ENCODE measurements around the gene NOTCH2. TPM values are rescaled to one million over a fixed set of nuclear protein-coding genes. Genes with fewer than 3 reads are reported as not detected.
A peak's percentile ranks its signal among the peaks of the same experiment; 100 is the strongest.
"Not testable (repeated sequence)": the region's sequence is repeated elsewhere in the genome, so short reads cannot be mapped to it uniquely, and the experiment has no call there.

NOTCH2 gene
- total RNA-seq, 6 donors from 2014 or later, result 71.0 to 119 (median 89.1) TPM

DNA sequence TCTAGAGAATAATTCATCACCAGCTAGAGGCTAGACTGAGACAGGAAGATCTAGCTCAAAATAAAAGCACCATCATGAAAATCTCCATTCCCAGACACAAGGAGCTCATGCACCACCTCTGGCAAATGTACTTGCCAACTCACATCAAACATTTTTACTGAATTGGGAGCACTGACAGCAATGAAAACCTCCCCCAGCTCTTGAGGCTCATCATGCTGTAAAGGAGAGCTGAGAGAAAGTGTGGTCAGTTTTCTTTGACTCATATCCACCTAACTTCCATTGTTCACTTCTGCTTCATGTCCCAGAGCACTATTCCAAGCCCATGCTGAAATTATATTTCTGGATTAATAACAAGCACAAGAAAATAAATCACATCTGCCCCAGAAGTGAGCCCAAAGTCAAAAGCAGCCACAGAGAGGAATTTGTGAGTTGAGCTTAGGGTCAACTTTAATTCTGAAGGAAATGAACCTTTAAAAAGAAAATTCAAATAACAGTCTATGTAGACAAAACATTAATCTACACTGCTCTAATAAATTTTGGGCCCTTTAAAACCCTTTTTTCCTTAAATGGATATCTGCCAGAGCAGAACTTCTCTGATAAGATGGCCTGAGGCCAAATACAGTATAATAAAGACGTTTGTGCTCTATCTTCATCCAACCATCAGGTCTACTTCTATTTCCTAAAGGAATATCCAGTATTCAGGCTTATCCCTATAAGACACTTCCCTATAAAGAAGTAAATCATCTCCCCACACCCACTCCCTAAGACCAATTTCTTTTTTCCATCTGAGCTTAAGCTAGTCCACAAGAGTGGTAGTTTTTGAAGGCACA is 87.3 kb downstream of the NOTCH2 start:
- DNase-seq (no peak), ATAC-seq (ENCODE audit: low FRiP score in 2 of 2) (peak in 1 of 2 donors; percentile 72)
- WGBS, 2 donors, result 30 to 38% methylated on average over 1 of the region's 1 CpG
- Histone ChIP-seq H3K4me3 (no peak overlapping the region), H3K27ac (no peak overlapping the region), H3K9me3 (no peaks in the 10 kb centered on the region), H3K36me3 (peaks cover 0 to 15% (median 5%) of the 10 kb centered on the region in 4 donors), H3K4me1 (peaks cover 9 to 22% (median 18%) of the 10 kb centered on the region in 4 donors), H3K27me3 (no peaks in the 10 kb centered on the region)
- TF ChIP-seq EP300 (IDR thresholded peaks at IDR 0.05) (no peak), POLR2AphosphoS5 (IDR thresholded peaks at IDR 0.05) (no peak), POLR2A (IDR thresholded peaks at IDR 0.05) (no peak)
- TF ChIP-seq, protein P1, sequence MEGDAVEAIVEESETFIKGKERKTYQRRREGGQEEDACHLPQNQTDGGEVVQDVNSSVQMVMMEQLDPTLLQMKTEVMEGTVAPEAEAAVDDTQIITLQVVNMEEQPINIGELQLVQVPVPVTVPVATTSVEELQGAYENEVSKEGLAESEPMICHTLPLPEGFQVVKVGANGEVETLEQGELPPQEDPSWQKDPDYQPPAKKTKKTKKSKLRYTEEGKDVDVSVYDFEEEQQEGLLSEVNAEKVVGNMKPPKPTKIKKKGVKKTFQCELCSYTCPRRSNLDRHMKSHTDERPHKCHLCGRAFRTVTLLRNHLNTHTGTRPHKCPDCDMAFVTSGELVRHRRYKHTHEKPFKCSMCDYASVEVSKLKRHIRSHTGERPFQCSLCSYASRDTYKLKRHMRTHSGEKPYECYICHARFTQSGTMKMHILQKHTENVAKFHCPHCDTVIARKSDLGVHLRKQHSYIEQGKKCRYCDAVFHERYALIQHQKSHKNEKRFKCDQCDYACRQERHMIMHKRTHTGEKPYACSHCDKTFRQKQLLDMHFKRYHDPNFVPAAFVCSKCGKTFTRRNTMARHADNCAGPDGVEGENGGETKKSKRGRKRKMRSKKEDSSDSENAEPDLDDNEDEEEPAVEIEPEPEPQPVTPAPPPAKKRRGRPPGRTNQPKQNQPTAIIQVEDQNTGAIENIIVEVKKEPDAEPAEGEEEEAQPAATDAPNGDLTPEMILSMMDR (IDR thresholded peaks at IDR 0.05), result no peak

DNA sequence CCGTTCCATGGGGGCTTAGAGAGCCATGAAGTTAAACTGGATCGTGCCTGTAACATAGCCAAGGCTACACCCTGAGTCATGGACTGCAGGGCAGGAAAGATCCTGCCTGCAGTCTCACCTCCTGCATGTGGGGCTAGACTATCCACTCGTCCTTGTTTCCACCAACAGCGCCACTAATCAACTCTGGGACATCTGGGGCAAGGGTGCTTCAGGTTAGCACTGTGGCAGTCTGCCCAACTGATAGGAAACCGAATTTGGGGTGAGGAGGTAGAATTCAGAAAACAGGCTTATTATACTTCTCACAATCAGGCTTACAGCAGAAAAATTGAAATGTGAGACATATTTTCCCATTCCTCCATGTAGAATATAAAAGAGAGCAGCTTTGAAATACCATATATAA is 88.0 kb downstream of the NOTCH2 start:
- TF ChIP-seq POLR2A (IDR thresholded peaks at IDR 0.05), result no peak
- no peak for TF ChIP-seq POLR2AphosphoS5 (IDR thresholded peaks at IDR 0.05)
- H3K27ac ChIP-seq, result no peak overlapping the region
- DNase-seq (no peak), ATAC-seq (ENCODE audit: low FRiP score in 2 of 2) (no peak)
- no peak overlapping the region for H3K4me3 ChIP-seq
- no peaks in the 10 kb centered on the region for H3K27me3 ChIP-seq
- 66 to 81% methylated on average over 5 of the region's 5 CpGs for WGBS, 2 donors
- peaks cover 7 to 20% (median 14%) of the 10 kb centered on the region in 4 donors for H3K4me1 ChIP-seq
- peaks cover 0 to 13% (median 3%) of the 10 kb centered on the region in 4 donors for H3K36me3 ChIP-seq
- H3K9me3 ChIP-seq, result no peaks in the 10 kb centered on the region

DNA sequence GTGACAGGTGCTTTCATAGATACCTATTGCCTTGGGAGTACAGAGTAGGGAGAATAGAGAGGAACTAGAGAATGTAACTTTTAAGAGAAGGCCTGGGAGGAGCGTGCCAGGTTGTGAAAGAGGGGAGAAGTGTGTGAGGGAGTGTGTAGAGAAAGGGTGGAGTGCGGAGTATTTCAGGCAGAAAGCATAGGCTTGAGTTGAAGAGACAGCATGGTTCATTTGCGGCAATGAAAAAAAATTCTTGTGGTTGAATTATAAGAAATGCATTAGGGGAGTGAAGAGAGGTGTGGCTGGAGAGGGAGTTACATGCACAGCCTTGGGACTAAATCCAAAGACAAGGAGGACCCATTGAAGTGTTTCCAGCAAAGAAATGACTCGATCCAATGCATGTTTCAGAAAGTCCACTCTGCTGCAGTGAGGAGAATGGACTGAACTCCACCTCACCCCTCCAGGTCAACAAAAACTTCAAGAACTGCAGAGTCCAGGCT is 91.4 kb downstream of the NOTCH2 start:
- 46 to 51% methylated on average over 4 of the region's 4 CpGs for WGBS, 2 donors
- H3K4me1 ChIP-seq, result peaks cover 7 to 24% (median 14%) of the 10 kb centered on the region in 4 donors
- H3K27me3 ChIP-seq, result no peaks in the 10 kb centered on the region
- TF ChIP-seq POLR2AphosphoS5 (IDR thresholded peaks at IDR 0.05) (no peak), EP300 (IDR thresholded peaks at IDR 0.05) (no peak), POLR2A (IDR thresholded peaks at IDR 0.05) (no peak)
- TF ChIP-seq, protein P1 (IDR thresholded peaks at IDR 0.05), result no peak
- H3K4me3 ChIP-seq, result no peak overlapping the region
- peak in 1 of 2 donors; percentile 57 for DNase-seq
- ATAC-seq (ENCODE audit: low FRiP score in 2 of 2), result peak; percentile 60 to 65
- H3K36me3 ChIP-seq, result no peaks in the 10 kb centered on the region
- no peaks in the 10 kb centered on the region for H3K9me3 ChIP-seq
- peak overlapping the region in 2 of 4 donors; percentile 28 to 35 for H3K27ac ChIP-seq

DNA sequence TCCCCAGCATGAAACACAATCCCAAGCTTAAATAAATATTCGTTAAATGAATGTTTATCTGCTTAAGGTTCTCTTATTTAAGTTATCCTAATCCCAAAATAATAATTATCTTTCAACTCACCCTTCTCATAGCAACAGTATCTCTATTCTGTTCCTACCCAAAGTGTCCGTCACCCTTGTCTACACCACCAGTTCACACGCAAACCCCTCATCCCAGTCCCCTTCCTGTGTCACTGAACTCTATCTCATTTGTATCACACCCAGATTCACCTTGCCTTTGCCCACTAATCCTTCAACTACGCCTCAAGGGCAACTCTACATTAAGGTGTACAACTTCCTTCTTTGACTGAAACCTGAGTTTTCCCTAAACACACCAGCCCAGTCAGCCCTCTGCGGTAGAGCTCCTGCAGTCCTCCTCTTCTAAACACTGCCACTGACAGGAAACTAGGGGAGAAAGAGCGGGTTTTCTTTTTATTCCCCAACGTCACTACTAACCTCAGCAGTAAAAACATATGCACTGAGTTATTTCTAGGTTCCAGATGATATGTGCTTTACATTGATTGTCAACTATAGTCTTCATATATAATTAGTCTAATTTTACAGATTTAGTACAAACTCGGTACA is 92.2 kb downstream of the NOTCH2 start:
- not testable (repeated sequence) for H3K36me3 ChIP-seq; DNase-seq; H3K27ac ChIP-seq; ATAC-seq (ENCODE audit: low FRiP score in 2 of 2); H3K9me3 ChIP-seq; H3K27me3 ChIP-seq; H3K4me3 ChIP-seq
- WGBS, 2 donors, result 85 to 87% methylated on average over 7 to 8 of the region's 8 CpGs
- H3K4me1 ChIP-seq, result peaks cover 7 to 24% (median 12%) of the 10 kb centered on the region in 4 donors

DNA sequence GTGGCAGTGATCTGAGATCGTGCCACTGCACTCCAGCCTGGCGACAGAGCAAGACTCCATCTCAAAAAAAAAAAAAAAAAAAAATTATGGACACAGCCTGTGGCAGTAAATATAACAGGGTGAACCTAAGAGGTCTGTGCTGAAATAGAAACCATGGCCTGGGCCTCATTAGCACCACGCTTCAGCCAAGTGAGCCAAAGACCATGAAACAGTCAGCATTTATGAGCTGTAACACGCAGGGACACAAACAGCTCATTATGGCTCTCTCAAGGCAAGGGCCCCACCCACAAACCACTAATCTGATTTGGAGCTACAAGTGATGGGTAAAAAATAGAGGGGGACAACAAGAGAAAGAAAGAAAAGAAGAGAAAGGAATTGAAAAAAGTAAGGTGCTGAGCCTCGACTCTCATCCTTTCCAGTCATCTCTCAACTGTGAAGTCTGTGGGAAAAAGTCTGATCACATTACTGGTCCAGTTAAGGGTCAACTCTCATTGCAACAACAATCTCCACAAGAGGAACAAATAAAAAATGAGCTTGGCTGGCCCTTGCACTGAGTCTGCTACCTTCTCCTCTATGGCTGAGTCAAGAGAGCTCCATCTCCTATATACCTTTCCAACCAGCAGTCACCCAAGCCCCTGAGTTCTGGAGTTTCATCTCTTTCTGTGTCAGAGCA is 93.7 kb downstream of the NOTCH2 start:
- not testable (repeated sequence) for DNase-seq, H3K36me3 ChIP-seq, H3K4me3 ChIP-seq, H3K9me3 ChIP-seq, H3K27ac ChIP-seq, H3K27me3 ChIP-seq
- 88 to 93% methylated on average over 5 of the region's 5 CpGs for WGBS, 2 donors
- H3K4me1 ChIP-seq, result peaks cover 7 to 14% (median 11%) of the 10 kb centered on the region in 4 donors
- ATAC-seq (ENCODE audit: low FRiP score in 2 of 2), result peak in 1 of 2 donors; percentile 49

DNA sequence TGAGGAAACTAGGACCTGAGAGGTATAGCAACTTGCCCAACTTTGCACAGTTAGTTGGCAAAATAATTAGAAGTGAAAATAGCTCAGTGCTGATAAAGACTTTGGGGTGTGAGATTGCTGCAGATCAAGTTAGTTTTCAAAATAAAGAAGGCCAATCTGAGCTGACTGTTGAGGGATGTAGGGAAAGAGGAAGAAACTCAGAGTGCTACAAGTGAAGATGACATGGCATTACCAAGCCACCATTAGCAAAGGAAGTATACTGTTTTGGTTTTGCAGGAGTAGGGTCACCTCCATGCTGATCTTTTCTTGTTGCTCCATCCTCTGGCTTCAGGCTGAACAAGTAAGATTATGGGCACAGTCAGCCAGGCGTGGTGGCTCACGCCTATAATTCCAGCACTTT is 94.5 kb downstream of the NOTCH2 start:
- no peak for DNase-seq
- Histone ChIP-seq H3K9me3 (no peaks in the 10 kb centered on the region), H3K4me3 (no peak overlapping the region), H3K27ac (no peak overlapping the region), H3K4me1 (peaks cover 7 to 14% (median 11%) of the 10 kb centered on the region in 4 donors), H3K36me3 (peaks cover 0 to 6% (median 0%) of the 10 kb centered on the region in 4 donors), H3K27me3 (no peaks in the 10 kb centered on the region)
- TF ChIP-seq EP300 (IDR thresholded peaks at IDR 0.05), result no peak
- no peak for TF ChIP-seq POLR2AphosphoS5 (IDR thresholded peaks at IDR 0.05)
- TF ChIP-seq, protein P1 (IDR thresholded peaks at IDR 0.05), result no peak
- no peak for TF ChIP-seq POLR2A (IDR thresholded peaks at IDR 0.05)
- 100% methylated on average over 2 of the region's 2 CpGs for WGBS, 2 donors
- ATAC-seq (ENCODE audit: low FRiP score in 2 of 2), result no peak
